Esophagus muscularis mucosa (tissue), 4 donors: Measurements from ENCODE around the gene CRYGN. TPM values are rescaled to one million over a fixed set of nuclear protein-coding genes. Genes with fewer than 3 reads are reported as not detected.

Experiments used
- DNase-seq: peaks from one replicate; pipeline ENCODE4 v3.0.0-alpha.2; 2017; ENCODE audit errors: extremely low spot score
- H3K27ac ChIP-seq, 4 donors: fragments of 200-600 bp; sonication (generic); replicated peaks in 1 of 4; 1 replicate in 3 of 4; 2 replicates in 1 of 4; pipeline ENCODE4 v1.5.1; 2016 to 2019; ENCODE audit warnings: mild to moderate bottlenecking in 1 of 4
- H3K27me3 ChIP-seq, 4 donors: fragments of 200-600 bp; sonication (generic); one replicate each; pipeline versions ENCODE4 v1.5.1 to v1.6.0; 2016 to 2019
- H3K36me3 ChIP-seq, 4 donors: fragments of 200-600 bp; sonication (generic); one replicate each; pipeline ENCODE4 v1.5.1; 2016 to 2019
- H3K4me1 ChIP-seq, 4 donors: fragments of 200-600 bp; sonication (generic); one replicate each; pipeline ENCODE4 v1.5.1; 2016 to 2019
- H3K4me3 ChIP-seq, 4 donors: fragments of 200-600 bp; sonication (generic); 1 replicate in 2 of 4; 2 replicates in 2 of 4; pipeline ENCODE4 v1.5.1; 2016 to 2019; ENCODE audit warnings: mild to moderate bottlenecking in 4 of 4, moderate library complexity in 1 of 4
- H3K9me3 ChIP-seq, 4 donors: fragments of 200-600 bp; sonication (generic); 1 replicate in 3 of 4; 2 replicates in 1 of 4; pipeline ENCODE4 v1.5.1; 2016 to 2019
- CTCF ChIP-seq, 3 experiments: fragments of 200-600 bp in 2 of 3; fragments of 450-650 bp in 1 of 3; sonication (generic) in 2 of 3; IDR thresholded peaks; one replicate each; pipeline ENCODE4 v1.5.1; 2017 to 2019; ENCODE audit warnings: antibody characterized with exemption in 3 of 3, mild to moderate bottlenecking in 2 of 3, moderate library complexity in 1 of 3
- EP300 ChIP-seq: sonication (generic); formaldehyde crosslinking; IDR thresholded peaks from one replicate; pipeline ENCODE4 v1.6.1; 2017; ENCODE audit warnings: antibody characterized with exemption
- POLR2A ChIP-seq: fragments of 450-650 bp; IDR thresholded peaks from one replicate; pipeline ENCODE4 v1.6.1; 2017; ENCODE audit warnings: antibody characterized with exemption, moderate library complexity, mild to moderate bottlenecking, low read depth
- POLR2AphosphoS5 ChIP-seq, 2 donors: sonication (generic); formaldehyde crosslinking; IDR thresholded peaks; one replicate each; pipeline ENCODE4 v1.6.1; 2017; ENCODE audit warnings: antibody characterized with exemption in 2 of 2
- WGBS: methylation state at CpG from one replicate; pipeline ENCODE4 v1.1.5; 2018; 5-methylcytosine and 5-hydroxymethylcytosine counted together
- intact Hi-C: fragments of 100-400 bp; cut with DNase I; formaldehyde crosslinking; loops from one replicate; pipeline ENCODE4 v1.15.1; 2023
- total RNA-seq, 4 donors: library from RNA; depleted of rRNA; stranded (reverse); fragments of >200 nt; gene quantifications; one replicate each; pipeline versions ENCODE4 v1.1.0 to v1.2.1, GENCODE V29; 2016

Gene CRYGN
- total RNA-seq, 4 donors from 2014 or later, result under 0.01 to 1.3 (median 0.25) TPM

- Histone ChIP-seq H3K36me3 (no peaks in the 10 kb centered on the region), H3K4me3 (no peak overlapping the region), H3K27ac (no peak overlapping the region), H3K27me3 (peaks cover 0 to 4% (median 0%) of the 10 kb centered on the region in 4 donors), H3K4me1 (peaks cover 1 to 17% (median 13%) of the 10 kb centered on the region in 4 donors), H3K9me3 (no peaks in the 10 kb centered on the region)
- intact Hi-C loops, result no loop called here
- TF ChIP-seq CTCF (IDR thresholded peaks at IDR 0.05), result no peak
- no peak for TF ChIP-seq EP300
- no peak for TF ChIP-seq POLR2A
- no peak for TF ChIP-seq POLR2AphosphoS5 (IDR thresholded peaks at IDR 0.05)
- DNase-seq, result no peak
- 90% methylated on average over 11 of the region's 25 CpGs for WGBS
Observed at GRCh38 chr7:151431768-151432311, 8.1 kb downstream of the CRYGN start.

- H3K4me1 ChIP-seq, result peaks cover 3 to 21% (median 14%) of the 10 kb centered on the region in 4 donors
- no peak overlapping the region for H3K4me3 ChIP-seq
- WGBS, result 97% methylated on average over 5 of the region's 13 CpGs
- no peaks in the 10 kb centered on the region for H3K36me3 ChIP-seq
- H3K9me3 ChIP-seq, result no peaks in the 10 kb centered on the region
- H3K27me3 ChIP-seq, result peaks cover 0 to 4% (median 0%) of the 10 kb centered on the region in 4 donors
- no peak for TF ChIP-seq CTCF (IDR thresholded peaks at IDR 0.05)
- no peak for TF ChIP-seq POLR2A
- no peak for TF ChIP-seq EP300
- no peak for TF ChIP-seq POLR2AphosphoS5 (IDR thresholded peaks at IDR 0.05)
- H3K27ac ChIP-seq, result no peak overlapping the region
- intact Hi-C loops, result no loop called here
- no peak for DNase-seq
Observed at GRCh38 chr7:151431281-151431767, 8.6 kb downstream of the CRYGN start.

GRCh38 chr7:151430391-151431205 lies 9.3 kb downstream of the CRYGN start:
- TF ChIP-seq CTCF (IDR thresholded peaks at IDR 0.05), result no peak
- no peak for TF ChIP-seq POLR2AphosphoS5 (IDR thresholded peaks at IDR 0.05)
- TF ChIP-seq EP300, result no peak
- no peak for TF ChIP-seq POLR2A
- intact Hi-C loops, result no loop called here
- no peak overlapping the region for H3K27ac ChIP-seq

GRCh38 chr7:151429560-151430331 lies 10.2 kb downstream of the CRYGN start:
- Histone ChIP-seq H3K9me3 (no peaks in the 10 kb centered on the region), H3K4me3 (no peak overlapping the region), H3K27me3 (peaks cover 0 to 4% (median 0%) of the 10 kb centered on the region in 4 donors), H3K4me1 (peaks cover 3 to 31% (median 20%) of the 10 kb centered on the region in 4 donors), H3K36me3 (no peaks in the 10 kb centered on the region), H3K27ac (no peak overlapping the region)
- intact Hi-C loops, result no loop called here
- no peak for DNase-seq
- TF ChIP-seq CTCF (IDR thresholded peaks at IDR 0.05) (no peak), POLR2A (no peak), POLR2AphosphoS5 (IDR thresholded peaks at IDR 0.05) (no peak), EP300 (no peak)
- 65% methylated on average over 8 of the region's 10 CpGs for WGBS

More at GRCh38 chr7:151430391-151431205, 9.3 kb downstream of the CRYGN start:
- no peak for DNase-seq
- Histone ChIP-seq H3K4me1 (peaks cover 3 to 28% (median 19%) of the 10 kb centered on the region in 4 donors), H3K9me3 (no peaks in the 10 kb centered on the region), H3K36me3 (no peaks in the 10 kb centered on the region), H3K4me3 (no peak overlapping the region), H3K27me3 (peaks cover 0 to 4% (median 0%) of the 10 kb centered on the region in 4 donors)
- 94% methylated on average over 10 of the region's 16 CpGs for WGBS
